Measurements from ENCODE around the gene RUNX1.

The RUNX1 gene

GRCh38 chr21:34797201-34797525 lies 251.9 kb downstream of the RUNX1 start:
- no peak for DNase-seq

- DNase-seq = no peak
Measured at GRCh38 chr21:34796518-34797200, 252.4 kb downstream of the RUNX1 start.

GRCh38 chr21:34795548-34796180 lies 253.4 kb downstream of the RUNX1 start:
- DNase-seq = no peak

GRCh38 chr21:34795175-34795547 lies 253.9 kb downstream of the RUNX1 start:
- no peak for DNase-seq

GRCh38 chr21:34794686-34795085 lies 254.4 kb downstream of the RUNX1 start:
- no peak for DNase-seq

- DNase-seq = no peak
Measured at GRCh38 chr21:34793471-34793870, 255.6 kb downstream of the RUNX1 start.

- no peak for DNase-seq
Measured at GRCh38 chr21:34792504-34793089, 256.5 kb downstream of the RUNX1 start.

- no peak for DNase-seq
Measured at GRCh38 chr21:34791776-34792503, 257.2 kb downstream of the RUNX1 start.

GRCh38 chr21:34790834-34791233 lies 258.3 kb downstream of the RUNX1 start:
- no peak for DNase-seq

- no peak for DNase-seq
Measured at GRCh38 chr21:34790341-34790740, 258.8 kb downstream of the RUNX1 start.

GRCh38 chr21:34788879-34789278 lies 260.2 kb downstream of the RUNX1 start:
- DNase-seq = no peak

GRCh38 chr21:34783815-34784214 lies 265.3 kb downstream of the RUNX1 start:
- no peak for DNase-seq

- DNase-seq = no peak
Measured at GRCh38 chr21:34782506-34783360, 266.4 kb downstream of the RUNX1 start.

GRCh38 chr21:34781526-34781925 lies 267.6 kb downstream of the RUNX1 start:
- no peak for DNase-seq

- DNase-seq = no peak
Measured at GRCh38 chr21:34779860-34780259, 269.2 kb downstream of the RUNX1 start.

- no peak for DNase-seq
Measured at GRCh38 chr21:34775793-34776192, 273.3 kb downstream of the RUNX1 start.

GRCh38 chr21:34774750-34775149 lies 274.4 kb downstream of the RUNX1 start:
- no peak for DNase-seq

GRCh38 chr21:34771512-34772028 lies 277.5 kb downstream of the RUNX1 start:
- DNase-seq = no peak

- no peak for DNase-seq
Measured at GRCh38 chr21:34770576-34770975, 278.5 kb downstream of the RUNX1 start.

- DNase-seq = no peak
Measured at GRCh38 chr21:34768326-34768725, 280.8 kb downstream of the RUNX1 start.

- no peak for DNase-seq
Measured at GRCh38 chr21:34766862-34767261, 282.2 kb downstream of the RUNX1 start.

GRCh38 chr21:34765619-34766018 lies 283.5 kb downstream of the RUNX1 start:
- no peak for DNase-seq

Data from DMS79 (cell line).